WTC11 (cell line): ENCODE data around the gene SEZ6L.

Experiments used
- CREB1 ChIP-seq: sonication (generic); formaldehyde crosslinking; IDR thresholded peaks from 2 replicates; pipeline ENCODE4 v1.8.0; 2023; ENCODE audit warnings: mild to moderate bottlenecking, missing genetic modification reagents
- CTCF ChIP-seq: fragments of 200-600 bp; IDR thresholded peaks from 2 replicates; pipeline ENCODE4 v1.8.0; 2022; ENCODE audit warnings: antibody characterized with exemption
- ESRRA ChIP-seq: sonication (generic); formaldehyde crosslinking; IDR thresholded peaks from 2 replicates; pipeline ENCODE4 v1.8.1; 2022; ENCODE audit warnings: mild to moderate bottlenecking, missing genetic modification reagents, borderline replicate concordance
- IRF2 ChIP-seq: sonication (generic); formaldehyde crosslinking; IDR thresholded peaks from 2 replicates; pipeline ENCODE4 v1.8.0; 2022; ENCODE audit warnings: low read depth, missing genetic modification reagents, borderline replicate concordance
- SOX15 ChIP-seq: fragments of 250-450 bp; sonication (Bioruptor Pico); IDR thresholded peaks from 2 replicates; pipeline ENCODE4 v1.9.0; 2021; ENCODE audit warnings: mild to moderate bottlenecking
- SP1 ChIP-seq: sonication (generic); formaldehyde crosslinking; conservative IDR thresholded peaks from 2 replicates; pipeline ENCODE4 v1.8.1; 2022; ENCODE audit warnings: missing genetic modification reagents

GRCh38 chr22:26321469-26321913 is 152.2 kb downstream of the SEZ6L start:
- TF ChIP-seq CTCF (no peak), SP1 (CRISPR knock-in tag) (no peak), IRF2 (CRISPR knock-in tag) (no peak), ESRRA (CRISPR knock-in tag) (no peak), SOX15 (CRISPR knock-in tag) (no peak), CREB1 (no peak)
